Liver (tissue), 9 donors: Measurements from ENCODE around the gene TBC1D20. TPM values are rescaled to one million over a fixed set of nuclear protein-coding genes. Genes with fewer than 3 reads are reported as not detected.
"Not testable (repeated sequence)": the region's sequence is repeated elsewhere in the genome, so short reads cannot be mapped to it uniquely, and the experiment has no call there.

Experiments
- DNase-seq: peaks from one replicate; pipeline ENCODE4 v3.0.0-alpha.2; 2017; ENCODE audit warnings: low spot score
- H3K27ac ChIP-seq, 2 donors: one replicate each; pipeline ENCODE4 v1.7.0; 2013; ENCODE audit warnings: inconsistent platforms in 2 of 2, low read length in 2 of 2, control low read depth in 1 of 2, low read depth in 1 of 2, mild to moderate bottlenecking in 1 of 2
- H3K27me3 ChIP-seq, 4 donors: one replicate each; pipeline versions ENCODE4 v1.6.1 to v1.7.0; 2013; ENCODE audit warnings: low read length in 3 of 4, inconsistent platforms in 1 of 4, mild to moderate bottlenecking in 1 of 4, moderate library complexity in 1 of 4; ENCODE audit not compliant: control insufficient read depth in 4 of 4, insufficient read depth in 4 of 4
- H3K36me3 ChIP-seq, 4 donors: one replicate each; pipeline versions ENCODE4 v1.6.1 to v1.7.0; 2013; ENCODE audit warnings: low read length in 3 of 4, mild to moderate bottlenecking in 3 of 4, low read depth in 1 of 4, moderate library complexity in 1 of 4; ENCODE audit not compliant: control insufficient read depth in 4 of 4, insufficient read depth in 3 of 4
- H3K4me1 ChIP-seq, 4 donors: one replicate each; pipeline versions ENCODE4 v1.6.1 to v1.7.0; 2013; ENCODE audit warnings: low read length in 3 of 4, mild to moderate bottlenecking in 3 of 4, moderate library complexity in 1 of 4; ENCODE audit not compliant: control insufficient read depth in 4 of 4, insufficient read depth in 4 of 4
- H3K4me3 ChIP-seq, 3 donors: one replicate each; pipeline versions ENCODE4 v1.6.1 to v1.7.0; 2013; ENCODE audit warnings: low read length in 3 of 3, control low read depth in 1 of 3, low read depth in 1 of 3, mild to moderate bottlenecking in 1 of 3
- H3K9ac ChIP-seq, 2 donors: one replicate each; pipeline ENCODE4 v1.7.0; 2013; ENCODE audit warnings: low read length in 2 of 2, mild to moderate bottlenecking in 2 of 2, moderate library complexity in 2 of 2, control low read depth in 1 of 2, low read depth in 1 of 2
- H3K9me3 ChIP-seq, 4 donors: one replicate each; pipeline versions ENCODE4 v1.6.1 to v1.7.0; 2013; ENCODE audit warnings: low read length in 3 of 4; ENCODE audit not compliant: control insufficient read depth in 4 of 4
- FOXA2 ChIP-seq: IDR thresholded peaks from 2 replicates; pipeline ENCODE4 v1.6.1; 2016; ENCODE audit warnings: antibody characterized with exemption
- GABPA ChIP-seq, 2 donors: IDR thresholded peaks in 1 of 2; conservative IDR thresholded peaks in 1 of 2; 2 replicates each; pipeline ENCODE4 v1.6.1; 2016; ENCODE audit warnings: antibody characterized with exemption in 2 of 2, mild to moderate bottlenecking in 1 of 2, moderate library complexity in 1 of 2
- HNF4A ChIP-seq, 2 donors: conservative IDR thresholded peaks; 2 replicates each; pipeline ENCODE4 v1.6.1; 2016; ENCODE audit warnings: antibody characterized with exemption in 2 of 2, mild to moderate bottlenecking in 2 of 2
- NR2F2 ChIP-seq: IDR thresholded peaks from 2 replicates; pipeline ENCODE4 v1.6.1; 2016; ENCODE audit warnings: antibody characterized with exemption
- RAD21 ChIP-seq, 2 donors: IDR thresholded peaks; 2 replicates each; pipeline ENCODE4 v1.6.1; 2016; ENCODE audit warnings: antibody characterized with exemption in 2 of 2, mild to moderate bottlenecking in 2 of 2
- RXRA ChIP-seq, 2 donors: IDR thresholded peaks; 2 replicates each; pipeline ENCODE4 v1.6.1; 2017 to 2018; ENCODE audit warnings: antibody characterized with exemption in 2 of 2, mild to moderate bottlenecking in 1 of 2
- SP1 ChIP-seq: IDR thresholded peaks from 2 replicates; pipeline ENCODE4 v1.6.1; 2018; ENCODE audit warnings: antibody characterized with exemption, mild to moderate bottlenecking
- TAF1 ChIP-seq: conservative IDR thresholded peaks from 2 replicates; pipeline ENCODE4 v1.6.1; 2016; ENCODE audit warnings: antibody characterized with exemption, mild to moderate bottlenecking
- YY1 ChIP-seq: IDR thresholded peaks from 2 replicates; pipeline ENCODE4 v1.6.1; 2016; ENCODE audit warnings: antibody characterized with exemption, mild to moderate bottlenecking
- WGBS: extraction: QIAGEN DNeasy Blood & Tissue Kit; methylation state at CpG from one replicate; pipeline ENCODE4 v1.1.7; 2013; 5-methylcytosine and 5-hydroxymethylcytosine counted together
- polyA plus RNA-seq, 2 donors: library from polyadenylated mRNA; stranded (reverse) in 1 of 2; unstranded in 1 of 2; fragments of 200-250 nt in 1 of 2; fragments of >200 nt in 1 of 2; fragmentation: Nextera tagmentation in 1 of 2; extraction: Ambion mirVana in 1 of 2; gene quantifications; one replicate each; pipeline versions ENCODE4 v1.2.1 to v1.2.3, GENCODE V29; 2013 to 2015
- total RNA-seq, 2 donors: library from RNA; depleted of rRNA; stranded (reverse); fragments of >200 nt; gene quantifications; one replicate each; pipeline ENCODE4 v1.2.3, GENCODE V29; 2014
- TF ChIP-seq, protein P1 (sequence below): IDR thresholded peaks from 2 replicates; pipeline ENCODE4 v1.6.1; 2016; ENCODE audit warnings: antibody characterized with exemption
- TF ChIP-seq, protein P2 (sequence below): IDR thresholded peaks from 2 replicates; pipeline ENCODE4 v1.6.1; 2016; ENCODE audit warnings: antibody characterized with exemption
- donor health status: healthy.
- donor health status: healthy.
- donor health status: healthy.
- donor health status: healthy.
- donor health status: healthy.

The TBC1D20 gene
- total and polyA plus RNA-seq, 4 donors, result 8.7 to 18.9 (median 11.9) TPM

DNA sequence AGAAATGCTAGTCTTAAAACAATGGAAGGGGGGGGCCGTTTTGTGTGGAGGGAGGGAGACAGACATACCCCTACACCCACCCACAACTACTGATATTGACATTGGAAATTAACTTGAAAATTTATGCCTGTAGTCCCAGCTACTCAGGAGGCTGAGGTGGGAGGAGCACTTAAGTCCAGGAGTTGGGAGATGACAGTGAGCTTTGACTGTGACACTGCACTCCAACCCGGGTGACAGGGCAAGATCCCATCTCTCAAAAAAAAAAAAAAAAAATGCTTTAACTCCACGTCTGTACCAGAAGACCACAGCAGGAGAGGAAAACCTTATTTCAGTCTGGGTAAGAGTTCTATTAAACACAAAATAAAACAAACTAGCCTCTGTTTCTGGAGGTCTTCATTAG, 2.2 kb downstream of the TBC1D20 start:
- no peaks in the 10 kb centered on the region for H3K27me3 ChIP-seq
- H3K27ac ChIP-seq, result no peak overlapping the region
- no peak for DNase-seq
- peak overlapping the region in 1 of 2 donors; percentile 10 for H3K9ac ChIP-seq
- H3K9me3 ChIP-seq, result no peaks in the 10 kb centered on the region
- no peak overlapping the region for H3K4me3 ChIP-seq
- WGBS, result 29% methylated on average over 3 of the region's 3 CpGs
- TF ChIP-seq FOXA2, result no peak
- TF ChIP-seq GABPA (IDR thresholded peaks at IDR 0.05 in 1 of 2, conservative IDR thresholded peaks at IDR 0.05 in 1 of 2), result no peak
- TF ChIP-seq, protein P1, sequence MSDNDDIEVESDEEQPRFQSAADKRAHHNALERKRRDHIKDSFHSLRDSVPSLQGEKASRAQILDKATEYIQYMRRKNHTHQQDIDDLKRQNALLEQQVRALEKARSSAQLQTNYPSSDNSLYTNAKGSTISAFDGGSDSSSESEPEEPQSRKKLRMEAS, result no peak
- TF ChIP-seq, protein P2, sequence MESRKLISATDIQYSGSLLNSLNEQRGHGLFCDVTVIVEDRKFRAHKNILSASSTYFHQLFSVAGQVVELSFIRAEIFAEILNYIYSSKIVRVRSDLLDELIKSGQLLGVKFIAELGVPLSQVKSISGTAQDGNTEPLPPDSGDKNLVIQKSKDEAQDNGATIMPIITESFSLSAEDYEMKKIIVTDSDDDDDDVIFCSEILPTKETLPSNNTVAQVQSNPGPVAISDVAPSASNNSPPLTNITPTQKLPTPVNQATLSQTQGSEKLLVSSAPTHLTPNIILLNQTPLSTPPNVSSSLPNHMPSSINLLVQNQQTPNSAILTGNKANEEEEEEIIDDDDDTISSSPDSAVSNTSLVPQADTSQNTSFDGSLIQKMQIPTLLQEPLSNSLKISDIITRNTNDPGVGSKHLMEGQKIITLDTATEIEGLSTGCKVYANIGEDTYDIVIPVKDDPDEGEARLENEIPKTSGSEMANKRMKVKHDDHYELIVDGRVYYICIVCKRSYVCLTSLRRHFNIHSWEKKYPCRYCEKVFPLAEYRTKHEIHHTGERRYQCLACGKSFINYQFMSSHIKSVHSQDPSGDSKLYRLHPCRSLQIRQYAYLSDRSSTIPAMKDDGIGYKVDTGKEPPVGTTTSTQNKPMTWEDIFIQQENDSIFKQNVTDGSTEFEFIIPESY, result no peak
- TF ChIP-seq RAD21 (IDR thresholded peaks at IDR 0.05), result no peak
- no peak for TF ChIP-seq TAF1
- peaks cover 4 to 23% (median 16%) of the 10 kb centered on the region in 4 donors for H3K4me1 ChIP-seq
- no peaks in the 10 kb centered on the region for H3K36me3 ChIP-seq

DNA sequence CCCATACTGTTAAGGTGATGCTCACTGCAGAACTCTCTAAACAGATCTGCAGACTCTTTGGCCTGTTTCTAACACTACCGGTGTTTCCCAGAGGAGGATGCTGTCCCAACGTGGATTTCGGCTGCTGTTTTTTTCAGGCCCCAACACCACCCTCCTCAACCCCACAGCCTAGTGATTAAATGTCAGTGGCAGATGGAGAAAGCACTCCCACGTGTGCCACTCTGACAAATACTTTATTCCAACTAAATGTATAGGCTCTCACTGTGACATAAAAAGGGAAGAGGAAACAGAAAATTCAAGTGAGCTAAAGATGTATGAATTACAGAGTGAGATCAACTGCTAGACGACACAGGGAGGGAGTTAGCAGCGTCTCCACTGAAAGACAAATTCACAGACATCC, 3.6 kb downstream of the TBC1D20 start:
- H3K36me3 ChIP-seq, result no peaks in the 10 kb centered on the region
- no peak overlapping the region for H3K4me3 ChIP-seq
- H3K4me1 ChIP-seq, result peaks cover 4 to 23% (median 16%) of the 10 kb centered on the region in 4 donors
- no peaks in the 10 kb centered on the region for H3K27me3 ChIP-seq
- H3K9me3 ChIP-seq, result no peaks in the 10 kb centered on the region
- 69% methylated on average over 6 of the region's 6 CpGs for WGBS
- no peak overlapping the region for H3K27ac ChIP-seq
- DNase-seq, result no peak
- no peak overlapping the region for H3K9ac ChIP-seq
- TF ChIP-seq, protein P2, result no peak
- TF ChIP-seq GABPA (IDR thresholded peaks at IDR 0.05 in 1 of 2, conservative IDR thresholded peaks at IDR 0.05 in 1 of 2) (no peak), NR2F2 (no peak), RAD21 (IDR thresholded peaks at IDR 0.05) (no peak), RXRA (IDR thresholded peaks at IDR 0.05) (no peak), TAF1 (no peak), SP1 (no peak), YY1 (no peak), FOXA2 (no peak)

DNA sequence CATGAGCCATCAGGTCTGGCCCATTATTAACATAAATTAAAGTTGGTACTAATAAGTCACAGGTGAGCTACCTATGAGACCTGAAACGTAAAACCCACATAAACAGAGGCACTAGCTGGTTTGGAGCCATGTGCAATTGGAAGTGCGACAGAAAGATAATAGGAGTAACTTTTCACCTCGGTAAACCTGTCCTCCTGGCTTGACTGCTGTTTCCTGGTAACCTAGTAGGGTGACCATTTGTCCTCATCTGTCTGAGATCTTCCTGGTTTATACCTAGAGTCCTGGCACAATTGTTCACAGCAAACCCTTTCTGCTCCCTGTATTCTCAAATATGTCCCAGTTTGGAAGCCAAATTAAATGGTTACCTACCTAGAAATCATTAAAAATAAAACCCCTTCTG, 7.4 kb downstream of the TBC1D20 start:
- Histone ChIP-seq H3K4me1 (peaks cover under 1 to 5% (median 3%) of the 10 kb centered on the region in 4 donors), H3K4me3 (no peak overlapping the region), H3K9ac (no peak overlapping the region), H3K27me3 (no peaks in the 10 kb centered on the region), H3K9me3 (no peaks in the 10 kb centered on the region), H3K36me3 (no peaks in the 10 kb centered on the region), H3K27ac (no peak overlapping the region)
- 68% methylated on average over 3 of the region's 3 CpGs for WGBS
- no peak for TF ChIP-seq HNF4A (conservative IDR thresholded peaks at IDR 0.05)
- no peak for TF ChIP-seq SP1
- no peak for TF ChIP-seq RXRA (IDR thresholded peaks at IDR 0.05)
- DNase-seq, result no peak

DNA sequence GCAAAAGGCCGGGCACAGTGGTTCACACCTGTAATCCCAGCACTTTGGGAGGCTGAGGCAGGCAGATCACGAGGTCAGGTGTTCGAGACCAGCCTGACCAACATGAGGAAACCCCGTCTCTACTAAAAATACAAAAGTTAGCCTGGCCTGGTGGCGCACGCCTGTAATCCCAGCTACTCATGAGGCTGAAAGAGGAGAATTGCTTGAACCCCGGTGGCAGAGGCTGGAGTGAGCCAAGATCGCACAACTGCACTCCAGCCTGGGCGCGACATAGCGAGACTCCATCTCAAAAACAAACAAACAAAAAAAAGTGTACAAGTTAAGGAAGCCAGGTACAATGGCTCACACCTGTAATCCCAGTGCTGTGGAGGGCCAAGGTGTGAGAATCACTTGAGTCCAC, 10.3 kb downstream of the TBC1D20 start:
- 93% methylated on average over 11 of the region's 11 CpGs for WGBS
- H3K9me3 ChIP-seq, H3K9ac ChIP-seq, H3K27ac ChIP-seq, H3K27me3 ChIP-seq, H3K4me1 ChIP-seq, H3K4me3 ChIP-seq, H3K36me3 ChIP-seq, DNase-seq: not testable (repeated sequence)
